PFSK-1 (cell line): ENCODE measurements around the gene NR3C2.

ENCODE experiments used
- FOXP2 ChIP-seq: optimal IDR thresholded peaks from 2 replicates; pipeline ENCODE3; 2011; ENCODE audit warnings: borderline replicate concordance, control low read depth, inconsistent platforms; ENCODE audit not compliant: insufficient read depth; ENCODE audit errors: extremely low read length, extremely low read depth
- POLR2AphosphoS5 ChIP-seq: IDR thresholded peaks from 2 replicates; pipeline ENCODE4 v1.6.1; 2012; ENCODE audit warnings: low read depth, mild to moderate bottlenecking, control low read depth, low read length, moderate library complexity
- REST ChIP-seq, 2 experiments: IDR thresholded peaks; 2 replicates each; pipeline versions ENCODE4 v1.6.1 to v1.8.0; 2011 to 2012; ENCODE audit warnings: low read depth in 2 of 2, low read length in 2 of 2, control low read depth in 1 of 2, inconsistent platforms in 1 of 2, mild to moderate bottlenecking in 1 of 2, moderate library complexity in 1 of 2; ENCODE audit not compliant: insufficient read depth in 1 of 2
- SIN3A ChIP-seq: IDR thresholded peaks from 2 replicates; pipeline ENCODE4 v1.6.1; 2012; ENCODE audit warnings: mild to moderate bottlenecking, low read length, moderate library complexity, borderline replicate concordance; ENCODE audit not compliant: insufficient read depth
- TAF1 ChIP-seq: IDR thresholded peaks from 2 replicates; pipeline ENCODE4 v1.6.1; 2012; ENCODE audit warnings: low read length, control low read depth, borderline replicate concordance; ENCODE audit not compliant: insufficient read depth

NR3C2 gene

GRCh38 chr4:148068065-148068911 lies 373.9 kb downstream of the NR3C2 start:
- TF ChIP-seq REST (IDR thresholded peaks at IDR 0.05; ENCODE audit: insufficient read depth in 1 of 2, low read depth in 2 of 2, low read length in 2 of 2) (no peak), FOXP2 (no peak), POLR2AphosphoS5 (no peak), TAF1 (no peak), SIN3A (no peak)

GRCh38 chr4:148067301-148067916 lies 374.8 kb downstream of the NR3C2 start:
- TF ChIP-seq FOXP2 (no peak), TAF1 (no peak)

- TF ChIP-seq SIN3A: no peak
- TF ChIP-seq TAF1: no peak
- TF ChIP-seq REST (IDR thresholded peaks at IDR 0.05; ENCODE audit: insufficient read depth in 1 of 2, low read depth in 2 of 2, low read length in 2 of 2): no peak
- no peak for TF ChIP-seq POLR2AphosphoS5
- no peak for TF ChIP-seq FOXP2
These were observed 377.1 kb downstream of the NR3C2 start for GRCh38 chr4:148065075-148065474.

- TF ChIP-seq TAF1 (no peak), SIN3A (no peak), POLR2AphosphoS5 (no peak), REST (IDR thresholded peaks at IDR 0.05; ENCODE audit: insufficient read depth in 1 of 2, low read depth in 2 of 2, low read length in 2 of 2) (no peak)
These were observed 377.8 kb downstream of the NR3C2 start for GRCh38 chr4:148064451-148064850.

- TF ChIP-seq TAF1 (no peak), REST (IDR thresholded peaks at IDR 0.05; ENCODE audit: insufficient read depth in 1 of 2, low read depth in 2 of 2, low read length in 2 of 2) (no peak), SIN3A (no peak), FOXP2 (no peak), POLR2AphosphoS5 (no peak)
These were observed 379.8 kb downstream of the NR3C2 start for GRCh38 chr4:148062301-148062950.
